Measurements from ENCODE around the gene DDX23.

Gene DDX23

GRCh38 chr12:48807981-48808380, 44.0 kb downstream of the DDX23 start:
- H3K27me3 Mint-ChIP-seq (ENCODE audit: low read depth, poor library complexity) = peaks cover 1% of the 10 kb centered on the region
- H3K9me3 Mint-ChIP-seq = no peaks in the 10 kb centered on the region
- no peak overlapping the region for H3K27ac Mint-ChIP-seq
- DNase-seq = no peak
- TF ChIP-seq CTCF (IDR thresholded peaks at IDR 0.05) = no peak
- peaks cover 51% of the 10 kb centered on the region for H3K4me1 Mint-ChIP-seq
- H3K4me3 Mint-ChIP-seq = no peak overlapping the region
- H3K36me3 Mint-ChIP-seq (ENCODE audit: low read depth) = no peaks in the 10 kb centered on the region

GRCh38 chr12:48803675-48804074, 48.3 kb downstream of the DDX23 start:
- Mint-ChIP-seq H3K4me1 (peaks cover 19% of the 10 kb centered on the region), H3K27me3 (ENCODE audit: low read depth, poor library complexity) (peaks cover 11% of the 10 kb centered on the region), H3K27ac (no peak overlapping the region), H3K4me3 (no peak overlapping the region), H3K9me3 (no peaks in the 10 kb centered on the region), H3K36me3 (ENCODE audit: low read depth) (no peaks in the 10 kb centered on the region)
- no peak for DNase-seq
- TF ChIP-seq CTCF (IDR thresholded peaks at IDR 0.05) = no peak

GRCh38 chr12:48800971-48801370, 51.0 kb downstream of the DDX23 start:
- TF ChIP-seq CTCF (IDR thresholded peaks at IDR 0.05) = no peak
- H3K4me1 Mint-ChIP-seq = peaks cover 13% of the 10 kb centered on the region
- H3K27me3 Mint-ChIP-seq (ENCODE audit: low read depth, poor library complexity) = peaks cover 11% of the 10 kb centered on the region
- no peaks in the 10 kb centered on the region for H3K36me3 Mint-ChIP-seq (ENCODE audit: low read depth)
- H3K4me3 Mint-ChIP-seq = no peak overlapping the region
- no peak overlapping the region for H3K27ac Mint-ChIP-seq
- DNase-seq = no peak
- no peaks in the 10 kb centered on the region for H3K9me3 Mint-ChIP-seq

GRCh38 chr12:48800457-48800856, 51.5 kb downstream of the DDX23 start:
- peaks cover 11% of the 10 kb centered on the region for H3K27me3 Mint-ChIP-seq (ENCODE audit: low read depth, poor library complexity)
- H3K9me3 Mint-ChIP-seq = no peaks in the 10 kb centered on the region
- no peaks in the 10 kb centered on the region for H3K36me3 Mint-ChIP-seq (ENCODE audit: low read depth)
- DNase-seq = no peak
- peaks cover 18% of the 10 kb centered on the region for H3K4me1 Mint-ChIP-seq
- no peak for TF ChIP-seq CTCF (IDR thresholded peaks at IDR 0.05)
- no peak overlapping the region for H3K4me3 Mint-ChIP-seq
- H3K27ac Mint-ChIP-seq = no peak overlapping the region

GRCh38 chr12:48796976-48797375, 55.0 kb downstream of the DDX23 start:
- H3K9me3 Mint-ChIP-seq = no peaks in the 10 kb centered on the region
- H3K4me1 Mint-ChIP-seq = peaks cover 33% of the 10 kb centered on the region
- H3K36me3 Mint-ChIP-seq (ENCODE audit: low read depth) = no peaks in the 10 kb centered on the region
- H3K4me3 Mint-ChIP-seq = no peak overlapping the region
- DNase-seq = no peak
- H3K27ac Mint-ChIP-seq = no peak overlapping the region
- TF ChIP-seq CTCF (IDR thresholded peaks at IDR 0.05) = no peak
- peaks cover 13% of the 10 kb centered on the region for H3K27me3 Mint-ChIP-seq (ENCODE audit: low read depth, poor library complexity)

GRCh38 chr12:48795550-48796455, 56.2 kb downstream of the DDX23 start:
- Mint-ChIP-seq H3K27me3 (ENCODE audit: low read depth, poor library complexity) (peaks cover 10% of the 10 kb centered on the region), H3K27ac (no peak overlapping the region), H3K4me1 (peaks cover 26% of the 10 kb centered on the region), H3K36me3 (ENCODE audit: low read depth) (no peaks in the 10 kb centered on the region), H3K9me3 (no peaks in the 10 kb centered on the region), H3K4me3 (peak overlapping the region; percentile 52)
- peak; percentile 94 for TF ChIP-seq CTCF (IDR thresholded peaks at IDR 0.05)
- DNase-seq = peak; percentile 77

Data from nephron progenitor cell (in vitro differentiated cells).